HEK293 (cell line): Measurements from ENCODE around the gene C1orf35.

Experiments
- CTCF ChIA-PET: fragments of 350-600 bp; formaldehyde crosslinking; extraction: SDS; loops from one replicate; lab custom pipeline; 2021; ENCODE audit warnings: antibody characterized with exemption; lab: Yijun Ruan, JAX
- POLR2A ChIA-PET: fragments of 300-600 bp; formaldehyde crosslinking; extraction: SDS; loops from one replicate; lab custom pipeline; 2020; ENCODE audit warnings: antibody characterized with exemption, inconsistent platforms; lab: Yijun Ruan, JAX
- H3K27ac ChIP-seq: fragments of 200-500 bp; sonication (Bioruptor generic); 2 replicates; pipeline ENCODE4 v1.5.1; 2014; ENCODE audit warnings: low read depth, low read length, control low read depth, inconsistent platforms; ENCODE audit errors: extremely low read depth
- H3K36me3 ChIP-seq, 2 experiments: fragments of 200-500 bp in 1 of 2; sonication (Bioruptor generic) in 1 of 2; 1 replicate in 1 of 2; 2 replicates in 1 of 2; pipeline ENCODE4 v1.5.1; 2014 to 2017; ENCODE audit warnings: inconsistent platforms in 2 of 2, low read length in 2 of 2; ENCODE audit not compliant: control insufficient read depth in 2 of 2, insufficient read depth in 1 of 2
- H3K4me1 ChIP-seq: fragments of 200-500 bp; sonication (Bioruptor generic); 2 replicates; pipeline ENCODE4 v1.5.1; 2014; ENCODE audit warnings: mild to moderate bottlenecking, low read length, inconsistent platforms; ENCODE audit not compliant: control insufficient read depth, insufficient read depth
- H3K4me3 ChIP-seq: 2 replicates; pipeline ENCODE4 v1.5.1; 2011; ENCODE audit warnings: low read depth, mild to moderate bottlenecking, control low read depth, low read length, moderate library complexity
- H3K9me3 ChIP-seq: fragments of 200-500 bp; sonication (Bioruptor generic); 2 replicates; pipeline ENCODE4 v1.5.1; 2014; ENCODE audit warnings: low read depth, low read length, inconsistent platforms; ENCODE audit not compliant: control insufficient read depth, insufficient read depth
- GLIS1 ChIP-seq: fragments of 450-650 bp; formaldehyde crosslinking; IDR thresholded peaks from 2 replicates; pipeline ENCODE4 v1.5.1; 2016; ENCODE audit warnings: missing biosample characterization, missing genetic modification characterization
- MYNN ChIP-seq: fragments of 450-650 bp; formaldehyde crosslinking; IDR thresholded peaks from 2 replicates; pipeline ENCODE4 v1.5.1; 2016; ENCODE audit warnings: missing biosample characterization, missing genetic modification characterization, borderline replicate concordance
- ZBTB48 ChIP-seq: fragments of 450-650 bp; formaldehyde crosslinking; IDR thresholded peaks from 2 replicates; pipeline ENCODE4 v1.5.1; 2016; ENCODE audit warnings: missing biosample characterization, missing genetic modification characterization
- ZNF148 ChIP-seq: fragments of 450-650 bp; formaldehyde crosslinking; IDR thresholded peaks from 2 replicates; pipeline ENCODE4 v1.5.0; 2017; ENCODE audit warnings: missing biosample characterization, missing genetic modification characterization, borderline replicate concordance
- ZNF211 ChIP-seq: fragments of 450-650 bp; formaldehyde crosslinking; IDR thresholded peaks from 2 replicates; pipeline ENCODE4 v1.5.1; 2016; ENCODE audit warnings: low read depth, missing biosample characterization, missing genetic modification characterization
- ZNF335 ChIP-seq: fragments of 450-650 bp; formaldehyde crosslinking; conservative IDR thresholded peaks from 2 replicates; pipeline ENCODE4 v1.5.1; 2016; ENCODE audit warnings: missing biosample characterization, missing genetic modification characterization
- ZNF416 ChIP-seq: fragments of 450-650 bp; formaldehyde crosslinking; IDR thresholded peaks from 2 replicates; pipeline ENCODE4 v1.5.1; 2016; ENCODE audit warnings: missing biosample characterization, missing genetic modification characterization
- ZNF433 ChIP-seq: fragments of 450-650 bp; formaldehyde crosslinking; IDR thresholded peaks from 2 replicates; pipeline ENCODE4 v1.5.1; 2016; ENCODE audit warnings: missing biosample characterization, missing genetic modification characterization, low read depth
- ZNF529 ChIP-seq: fragments of 450-650 bp; formaldehyde crosslinking; IDR thresholded peaks from 2 replicates; pipeline ENCODE4 v1.5.1; 2017; ENCODE audit warnings: missing genetic modification characterization, missing biosample characterization; ENCODE audit not compliant: insufficient replicate concordance
- ZNF561 ChIP-seq: fragments of 450-650 bp; IDR thresholded peaks from 2 replicates; pipeline ENCODE4 v1.5.1; 2018; ENCODE audit warnings: missing biosample characterization, missing genetic modification characterization, borderline replicate concordance
- ZNF654 ChIP-seq: fragments of 450-650 bp; formaldehyde crosslinking; IDR thresholded peaks from 2 replicates; pipeline ENCODE4 v1.5.1; 2016; ENCODE audit warnings: low read depth, missing biosample characterization, missing genetic modification characterization
- ZNF677 ChIP-seq: fragments of 450-650 bp; IDR thresholded peaks from 2 replicates; pipeline ENCODE4 v1.5.0; 2018; ENCODE audit warnings: missing biosample characterization, mild to moderate bottlenecking, missing genetic modification characterization, moderate library complexity
- ZNF707 ChIP-seq: fragments of 450-650 bp; formaldehyde crosslinking; IDR thresholded peaks from 2 replicates; pipeline ENCODE4 v1.5.1; 2016; ENCODE audit warnings: missing biosample characterization, missing genetic modification characterization
- ZNF837 ChIP-seq: fragments of 450-650 bp; formaldehyde crosslinking; IDR thresholded peaks from 2 replicates; pipeline ENCODE4 v1.5.1; 2016; ENCODE audit warnings: missing biosample characterization, missing genetic modification characterization
- ZSCAN16 ChIP-seq: fragments of 450-650 bp; formaldehyde crosslinking; IDR thresholded peaks from 2 replicates; pipeline ENCODE4 v1.5.1; 2016; ENCODE audit warnings: missing biosample characterization, missing genetic modification characterization
- ZSCAN23 ChIP-seq: fragments of 450-650 bp; formaldehyde crosslinking; IDR thresholded peaks from 2 replicates; pipeline ENCODE4 v1.5.1; 2016; ENCODE audit warnings: missing biosample characterization, missing genetic modification characterization
- TF ChIP-seq, protein P1 (sequence below): fragments of 450-650 bp; formaldehyde crosslinking; IDR thresholded peaks from 2 replicates; pipeline ENCODE4 v1.5.1; 2016; ENCODE audit warnings: missing biosample characterization, missing genetic modification characterization

Gene C1orf35

DNA sequence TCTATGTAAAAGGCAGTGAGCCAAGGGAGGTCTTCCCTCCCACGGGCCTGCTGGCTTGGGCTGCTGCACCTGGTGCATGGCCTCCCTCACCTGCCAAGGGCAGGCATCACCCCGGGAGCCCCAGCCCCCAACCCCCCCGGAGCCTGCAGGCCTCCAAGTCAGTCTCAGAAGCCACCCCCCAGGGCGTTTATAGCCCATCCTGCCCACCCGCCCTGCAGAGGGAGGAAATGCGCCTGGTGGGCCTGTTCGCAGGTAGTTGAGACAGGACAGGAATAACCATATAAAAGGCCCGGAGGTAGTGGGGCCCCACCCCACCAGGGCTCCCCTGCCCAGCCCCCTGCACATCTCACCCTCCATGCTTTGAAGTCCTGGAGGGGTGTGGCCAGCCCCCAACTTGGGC is 38.8 kb downstream of the C1orf35 start:
- Histone ChIP-seq H3K9me3 (no peaks in the 10 kb centered on the region), H3K4me1 (peaks cover 4% of the 10 kb centered on the region), H3K27ac (no peak overlapping the region), H3K36me3 (no peaks in the 10 kb centered on the region), H3K4me3 (no peak overlapping the region)
- ChIA-PET POLR2A (no interaction called here), CTCF (interaction anchor here (0.6 kb wide), 1 partner anchor 150 kb away, joined by 3 read pairs; no protein-coding TSS in a partner anchor)
- TF ChIP-seq ZNF433 (no peak), GLIS1 (peak; percentile 54), ZNF677 (tag by site-specific recombination) (no peak)

DNA sequence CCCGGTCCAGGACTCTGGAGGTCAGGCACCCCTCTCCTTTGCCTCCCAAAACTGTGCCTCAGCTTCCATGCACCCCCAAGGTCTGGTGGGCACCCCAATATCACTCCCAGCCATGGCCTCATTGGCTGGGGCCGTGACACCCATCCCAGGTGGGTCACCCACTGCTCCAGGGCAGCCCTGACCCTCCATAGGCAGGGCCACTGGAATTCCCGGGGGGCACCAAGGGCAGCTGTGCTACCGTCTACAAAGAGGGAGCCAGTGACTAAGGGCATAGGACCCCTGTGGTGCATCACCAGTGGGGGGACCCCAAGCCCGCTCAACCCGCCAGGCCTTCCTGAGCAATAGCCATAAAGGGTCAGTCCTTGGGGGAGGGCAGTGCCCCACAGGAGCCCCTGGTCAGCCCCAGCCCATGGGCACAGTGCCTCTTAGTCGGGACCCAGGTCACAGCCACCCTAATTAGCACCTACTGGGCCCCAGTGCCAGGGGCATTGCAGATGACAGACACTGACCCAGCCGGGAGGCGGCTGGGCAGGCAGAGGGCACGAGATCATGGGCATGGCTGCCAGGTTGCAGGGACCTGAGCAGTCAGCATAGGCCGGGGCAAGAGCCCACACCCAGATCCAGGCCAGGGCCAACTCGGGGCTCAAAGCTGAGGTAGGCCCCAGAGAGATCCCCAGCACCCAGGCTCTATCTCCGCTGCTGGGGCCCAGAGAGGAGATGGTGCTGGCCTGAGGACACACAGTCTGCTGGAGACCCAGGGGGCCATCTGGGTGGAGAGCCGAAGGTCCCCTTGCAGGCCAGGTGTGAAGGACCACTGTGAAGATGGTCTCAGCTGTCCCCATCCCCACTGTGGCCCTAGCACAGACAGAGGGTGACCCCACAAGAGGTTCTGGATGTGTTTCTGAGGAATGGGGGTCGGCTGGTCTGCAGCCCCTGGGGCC is 39.6 kb downstream of the C1orf35 start:
- H3K27ac ChIP-seq, result no peak overlapping the region
- TF ChIP-seq, protein P1, sequence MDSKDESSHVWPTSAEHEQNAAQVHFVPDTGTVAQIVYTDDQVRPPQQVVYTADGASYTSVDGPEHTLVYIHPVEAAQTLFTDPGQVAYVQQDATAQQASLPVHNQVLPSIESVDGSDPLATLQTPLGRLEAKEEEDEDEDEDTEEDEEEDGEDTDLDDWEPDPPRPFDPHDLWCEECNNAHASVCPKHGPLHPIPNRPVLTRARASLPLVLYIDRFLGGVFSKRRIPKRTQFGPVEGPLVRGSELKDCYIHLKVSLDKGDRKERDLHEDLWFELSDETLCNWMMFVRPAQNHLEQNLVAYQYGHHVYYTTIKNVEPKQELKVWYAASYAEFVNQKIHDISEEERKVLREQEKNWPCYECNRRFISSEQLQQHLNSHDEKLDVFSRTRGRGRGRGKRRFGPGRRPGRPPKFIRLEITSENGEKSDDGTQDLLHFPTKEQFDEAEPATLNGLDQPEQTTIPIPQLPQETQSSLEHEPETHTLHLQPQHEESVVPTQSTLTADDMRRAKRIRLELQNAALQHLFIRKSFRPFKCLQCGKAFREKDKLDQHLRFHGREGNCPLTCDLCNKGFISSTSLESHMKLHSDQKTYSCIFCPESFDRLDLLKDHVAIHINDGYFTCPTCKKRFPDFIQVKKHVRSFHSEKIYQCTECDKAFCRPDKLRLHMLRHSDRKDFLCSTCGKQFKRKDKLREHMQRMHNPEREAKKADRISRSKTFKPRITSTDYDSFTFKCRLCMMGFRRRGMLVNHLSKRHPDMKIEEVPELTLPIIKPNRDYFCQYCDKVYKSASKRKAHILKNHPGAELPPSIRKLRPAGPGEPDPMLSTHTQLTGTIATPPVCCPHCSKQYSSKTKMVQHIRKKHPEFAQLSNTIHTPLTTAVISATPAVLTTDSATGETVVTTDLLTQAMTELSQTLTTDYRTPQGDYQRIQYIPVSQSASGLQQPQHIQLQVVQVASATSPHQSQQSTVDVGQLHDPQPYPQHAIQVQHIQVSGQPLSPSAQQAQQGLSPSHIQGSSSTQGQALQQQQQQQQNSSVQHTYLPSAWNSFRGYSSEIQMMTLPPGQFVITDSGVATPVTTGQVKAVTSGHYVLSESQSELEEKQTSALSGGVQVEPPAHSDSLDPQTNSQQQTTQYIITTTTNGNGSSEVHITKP (tag by site-specific recombination), result no peak
- TF ChIP-seq ZNF148 (no peak), ZNF416 (no peak), MYNN (tag by site-specific recombination) (no peak), ZSCAN16 (tag by site-specific recombination) (no peak), ZNF561 (tag by site-specific recombination) (no peak), ZBTB48 (no peak), ZNF837 (no peak), ZNF654 (no peak), ZNF211 (tag by site-specific recombination) (no peak), ZNF529 (tag by site-specific recombination) (no peak), ZNF335 (tag by site-specific recombination) (no peak), ZNF707 (tag by site-specific recombination) (no peak), ZSCAN23 (no peak)
- ChIA-PET CTCF (interaction anchor here (0.6 kb wide), 2 partner anchors 151 to 360 kb away, joined by 3 read pairs; no protein-coding TSS in a partner anchor), POLR2A (interaction anchor here (1.1 kb wide), 1 partner anchor 11 kb away, joined by 3 read pairs; no protein-coding TSS in a partner anchor)
- H3K36me3 ChIP-seq, result no peaks in the 10 kb centered on the region
- peaks cover 4% of the 10 kb centered on the region for H3K4me1 ChIP-seq
- H3K9me3 ChIP-seq, result no peaks in the 10 kb centered on the region
- no peak overlapping the region for H3K4me3 ChIP-seq
